H1 (cell line): ENCODE results near the gene SMIM24. TPM values are rescaled to one million over a fixed set of nuclear protein-coding genes. Genes with fewer than 3 reads are reported as not detected.

Experiments used
- CTCF ChIA-PET: fragments of 300-600 bp; sonication (Branson Sonifier 250); formaldehyde crosslinking; loops from one replicate; lab custom pipeline; 2021; ENCODE audit not compliant: partially characterized antibody; lab: Charles Lee
- POLR2A ChIA-PET: fragments of 300-600 bp; sonication (Branson Sonifier 250); formaldehyde crosslinking; loops from one replicate; lab custom pipeline; 2021; ENCODE audit warnings: inconsistent platforms; ENCODE audit not compliant: partially characterized antibody; lab: Charles Lee
- DNase-seq, 2 experiments: peaks; one replicate each; pipeline versions ENCODE4 v3.0.0 to v3.0.0-alpha.2; 2010 to 2022; ENCODE audit warnings: low spot score in 2 of 2, low read depth in 1 of 2, mixed read lengths in 1 of 2
- FAIRE-seq: peaks from 2 replicates; lab custom pipeline; 2011; peaks lifted over from hg19 to GRCh38; lab: Jason Lieb, UNC
- H2AFZ ChIP-seq: 2 replicates; pipeline ENCODE4 v1.8.1; 2012; ENCODE audit warnings: low read length, inconsistent platforms
- H2AK5ac ChIP-seq: 2 replicates; pipeline ENCODE4 v1.6.1; 2013; ENCODE audit warnings: low read depth, low read length
- H2BK120ac ChIP-seq: replicated peaks from 2 replicates; pipeline ENCODE3; 2013; ENCODE audit warnings: low read depth, low read length, inconsistent platforms
- H2BK12ac ChIP-seq: 2 replicates; pipeline ENCODE4 v1.6.1; 2013; ENCODE audit warnings: low read depth, low read length
- H2BK15ac ChIP-seq: 2 replicates; pipeline ENCODE4 v1.6.1; 2013; ENCODE audit warnings: low read length
- H2BK20ac ChIP-seq: 2 replicates; pipeline ENCODE4 v1.6.1; 2013; ENCODE audit warnings: low read length
- H2BK5ac ChIP-seq: 2 replicates; pipeline ENCODE4 v1.6.1; 2013; ENCODE audit warnings: low read depth, low read length
- H3K14ac ChIP-seq: 2 replicates; pipeline ENCODE4 v1.6.1; 2013; ENCODE audit warnings: inconsistent platforms; ENCODE audit not compliant: insufficient read length
- H3K18ac ChIP-seq: 2 replicates; pipeline ENCODE4 v1.6.1; 2013; ENCODE audit warnings: low read length; ENCODE audit errors: extremely low read depth
- H3K23ac ChIP-seq: 2 replicates; pipeline ENCODE4 v1.6.1; 2013; ENCODE audit warnings: inconsistent platforms; ENCODE audit not compliant: insufficient read length
- H3K23me2 ChIP-seq: 2 replicates; pipeline ENCODE4 v1.6.1; 2013; ENCODE audit warnings: low read depth, low read length
- H3K27ac ChIP-seq: 2 replicates; pipeline ENCODE4 v1.6.1; 2011; ENCODE audit warnings: low read depth, low read length, inconsistent platforms
- H3K27me3 ChIP-seq, 4 experiments: replicated peaks in 1 of 4; 1 replicate in 1 of 4; 2 replicates in 3 of 4; pipeline versions ENCODE4 v1.6.1 to v1.8.1; 2011 to 2013; ENCODE audit warnings: low read length in 3 of 4, mild to moderate bottlenecking in 3 of 4, inconsistent platforms in 2 of 4, mixed read lengths in 2 of 4, moderate library complexity in 1 of 4; ENCODE audit not compliant: control insufficient read depth in 3 of 4, insufficient read depth in 3 of 4; ENCODE audit errors: extremely low read depth in 1 of 4
- H3K36me3 ChIP-seq, 4 experiments: 2 replicates each; pipeline versions ENCODE4 v1.6.1 to v1.8.1; 2011 to 2013; ENCODE audit warnings: mild to moderate bottlenecking in 4 of 4, low read length in 3 of 4, moderate library complexity in 2 of 4, control low read depth in 1 of 4, inconsistent platforms in 1 of 4; ENCODE audit not compliant: insufficient read depth in 4 of 4, control insufficient read depth in 2 of 4
- H3K4ac ChIP-seq: replicated peaks from 2 replicates; pipeline ENCODE3; 2013; ENCODE audit warnings: low read length, low read depth, mixed read lengths, inconsistent platforms; ENCODE audit not compliant: insufficient read length
- H3K4me1 ChIP-seq, 4 experiments: replicated peaks in 1 of 4; 1 replicate in 1 of 4; 2 replicates in 3 of 4; pipeline versions ENCODE4 v1.6.1 to v1.8.1; 2011 to 2013; ENCODE audit warnings: low read length in 3 of 4, inconsistent platforms in 2 of 4, mixed read lengths in 1 of 4; ENCODE audit not compliant: insufficient read depth in 4 of 4, control insufficient read depth in 3 of 4
- H3K4me2 ChIP-seq, 2 experiments: 2 replicates each; pipeline versions ENCODE4 v1.6.1 to v1.8.1; 2011 to 2013; ENCODE audit warnings: low read depth in 2 of 2, low read length in 2 of 2, control low read depth in 1 of 2, inconsistent platforms in 1 of 2, mild to moderate bottlenecking in 1 of 2; ENCODE audit not compliant: insufficient read depth in 1 of 2
- H3K4me3 ChIP-seq, 4 experiments: fragments of 200-600, 300-600 bp in 1 of 4; sonication (generic), shearing (Covaris generic), sonication (Bioruptor Twin) in 1 of 4; 2 replicates each; pipeline versions ENCODE4 v1.5.1 to v1.8.1; 2011 to 2016; ENCODE audit warnings: low read length in 4 of 4, low read depth in 3 of 4, control low read depth in 2 of 4, inconsistent platforms in 2 of 4, mild to moderate bottlenecking in 2 of 4, mixed read lengths in 1 of 4, moderate library complexity in 1 of 4; ENCODE audit not compliant: insufficient read depth in 2 of 4; ENCODE audit errors: extremely low read depth in 1 of 4
- H3K56ac ChIP-seq: replicated peaks from 2 replicates; pipeline ENCODE3; 2013; ENCODE audit warnings: low read depth, mild to moderate bottlenecking, mixed read lengths, low read length, inconsistent platforms; ENCODE audit not compliant: insufficient read length
- H3K79me1 ChIP-seq: 2 replicates; pipeline ENCODE4 v1.6.1; 2013; ENCODE audit warnings: low read depth, low read length, control low read depth
- H3K79me2 ChIP-seq, 2 experiments: 2 replicates each; pipeline versions ENCODE4 v1.6.1 to v1.8.1; 2012 to 2013; ENCODE audit warnings: low read length in 2 of 2, mild to moderate bottlenecking in 2 of 2, inconsistent platforms in 1 of 2; ENCODE audit not compliant: insufficient read depth in 2 of 2, control insufficient read depth in 1 of 2
- H3K9ac ChIP-seq, 4 experiments: replicated peaks in 1 of 4; 1 replicate in 1 of 4; 2 replicates in 3 of 4; pipeline versions ENCODE4 v1.6.1 to v1.8.1; 2011 to 2013; ENCODE audit warnings: low read depth in 3 of 4, low read length in 3 of 4, control low read depth in 2 of 4, mild to moderate bottlenecking in 2 of 4, moderate library complexity in 2 of 4, inconsistent platforms in 1 of 4; ENCODE audit errors: extremely low read depth in 1 of 4
- H3K9me3 ChIP-seq, 2 experiments: 2 replicates each; pipeline versions ENCODE4 v1.6.1 to v1.8.1; 2012 to 2013; ENCODE audit warnings: mild to moderate bottlenecking in 2 of 2, moderate library complexity in 2 of 2, control low read depth in 1 of 2, inconsistent platforms in 1 of 2, low read depth in 1 of 2, low read length in 1 of 2, mixed read lengths in 1 of 2; ENCODE audit not compliant: insufficient read depth in 2 of 2
- H4K20me1 ChIP-seq, 2 experiments: replicated peaks in 1 of 2; 2 replicates each; pipeline versions ENCODE3 to v1.8.1; 2011 to 2013; ENCODE audit warnings: inconsistent platforms in 2 of 2, low read length in 2 of 2, mild to moderate bottlenecking in 1 of 2; ENCODE audit not compliant: insufficient read depth in 2 of 2, control insufficient read depth in 1 of 2
- H4K5ac ChIP-seq: 2 replicates; pipeline ENCODE4 v1.6.1; 2013; ENCODE audit warnings: low read length, low read depth, mixed read lengths, inconsistent platforms; ENCODE audit not compliant: insufficient read length
- H4K8ac ChIP-seq: 2 replicates; pipeline ENCODE4 v1.8.0; 2013; ENCODE audit warnings: mild to moderate bottlenecking, moderate library complexity, low read length, inconsistent platforms; ENCODE audit not compliant: insufficient read depth; ENCODE audit errors: extremely low read depth
- H4K91ac ChIP-seq: replicated peaks from 2 replicates; pipeline ENCODE3; 2013; ENCODE audit warnings: low read length, mixed read lengths, inconsistent platforms; ENCODE audit not compliant: insufficient read length
- CHD2 ChIP-seq: IDR thresholded peaks from 2 replicates; pipeline ENCODE4 v1.6.1; 2012; ENCODE audit warnings: low read length, improper control_type of control experiment
- KDM1A ChIP-seq: fragments of 200-600, 300-600 bp; sonication (generic); IDR thresholded peaks from 2 replicates; pipeline ENCODE4 v1.7.1; 2016; ENCODE audit warnings: mild to moderate bottlenecking, low read length, borderline replicate concordance
- WGBS, 2 experiments: shearing (Covaris generic) in 1 of 2; methylation state at CpG; one replicate each; pipeline versions ENCODE4 v1.1.6 to v1.1.7; 2013 to 2015; ENCODE audit warnings: low lambda C conversion rate in 2 of 2, mixed read lengths in 2 of 2, inconsistent platforms in 1 of 2, low coverage in 1 of 2, missing lambda C conversion rate in 1 of 2; ENCODE audit not compliant: insufficient replicate concordance in 2 of 2, insufficient coverage in 1 of 2, insufficient read length in 1 of 2; ENCODE audit errors: extremely low coverage in 1 of 2, missing lambda C conversion rate in 1 of 2; 5-methylcytosine and 5-hydroxymethylcytosine counted together
- polyA plus RNA-seq, 7 experiments: library from polyadenylated mRNA; depleted of rRNA in 3 of 7; stranded (reverse) in 5 of 7; unstranded in 2 of 7; fragments of >200 nt in 5 of 7; fragments of 200-250 nt in 2 of 7; gene quantifications; 1 replicate in 5 of 7; 2 replicates in 1 of 7; 4 replicates in 1 of 7; pipeline versions ENCODE4 v1.2.1 to v1.2.3, GENCODE V29; 2011 to 2013; ENCODE audit warnings: missing spikeins in 2 of 7, mixed read lengths in 2 of 7
- total RNA-seq: library from RNA; stranded (reverse); fragmentation: NEBNext Ultra II Directional; extraction: Animal tissue kit (Norgen Biotek cat#: 25700); gene quantifications from 2 replicates; pipeline ENCODE4 v1.2.1, GENCODE V29; 2021

Gene SMIM24
- total and polyA plus RNA-seq, 2 of the 8 experiments (the other 6 are each of a cell fraction or from before 2014, with no cell fraction given), result 3.8 to 4.5 TPM

DNA sequence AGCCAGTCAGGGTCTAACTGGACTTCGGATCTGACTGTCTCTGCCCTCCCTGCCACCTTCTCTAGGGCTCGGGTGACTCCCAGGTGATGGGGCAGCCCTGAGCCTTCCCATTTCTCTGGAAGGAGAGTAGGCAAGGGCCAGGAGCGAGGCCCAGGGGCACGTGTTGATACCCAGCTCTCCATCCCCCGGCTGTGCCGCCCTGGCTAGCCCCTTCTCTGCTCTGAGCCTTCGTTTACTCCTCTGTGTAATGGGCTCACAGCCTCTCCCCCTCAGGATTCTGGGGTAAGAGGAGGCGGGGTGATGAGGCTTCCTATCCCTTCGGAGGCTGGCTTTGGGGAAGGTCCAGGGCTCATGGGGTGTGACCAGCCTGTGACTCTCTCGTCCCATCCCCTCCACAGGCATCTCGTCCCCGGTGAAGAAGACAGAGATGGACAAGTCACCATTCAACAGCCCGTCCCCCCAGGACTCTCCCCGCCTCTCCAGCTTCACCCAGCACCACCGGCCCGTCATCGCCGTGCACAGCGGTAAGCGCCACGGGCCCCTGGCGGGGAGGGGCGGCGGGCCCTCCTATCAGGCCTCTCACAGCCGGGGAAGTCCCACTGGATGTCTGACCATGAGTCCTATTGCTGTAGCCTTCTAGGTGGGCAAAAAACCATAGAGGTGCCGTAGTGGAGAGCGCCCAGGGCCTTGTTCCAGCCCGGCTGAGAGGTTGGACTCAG is 31.6 kb downstream of the SMIM24 start:
- DNase-seq (no peak), FAIRE-seq (no peak)
- H2AFZ ChIP-seq, result no peak overlapping the region
- H3K27ac ChIP-seq, result no peak overlapping the region
- peaks cover 0 to 5% of the 10 kb centered on the region in 2 experiments for H4K20me1 ChIP-seq
- no peak overlapping the region for H2BK20ac ChIP-seq
- no peak overlapping the region for H3K14ac ChIP-seq
- no peaks in the 10 kb centered on the region for H3K79me2 ChIP-seq
- no peak overlapping the region for H4K8ac ChIP-seq
- H2BK15ac ChIP-seq, result no peak overlapping the region
- H3K56ac ChIP-seq, result no peak overlapping the region
- H3K23ac ChIP-seq, result no peak overlapping the region
- TF ChIP-seq CHD2 (no peak), KDM1A (0 out of 2 replicates have a peak, but pooled peaks have one; percentile 63)
- TF ChIP-seq, all 59 proteins: peak for 1
- no peaks in the 10 kb centered on the region for H3K27me3 ChIP-seq
- no peak overlapping the region for H3K4me2 ChIP-seq
- POLR2A ChIA-PET, result interaction anchor here (0.6 kb wide), 1 partner anchor 34 kb away, joined by 5 read pairs; no protein-coding TSS in a partner anchor
- no peak overlapping the region for H4K5ac ChIP-seq
- peaks cover 2 to 11% (median 7%) of the 10 kb centered on the region in 4 experiments for H3K4me1 ChIP-seq
- no peak overlapping the region for H3K4me3 ChIP-seq
- no peak overlapping the region for H3K9ac ChIP-seq
- 88% methylated on average over 27 of the region's 28 CpGs; no CpG with 5 or more reads in 1 of the 2 experiments for WGBS, 2 experiments
- no peak overlapping the region for H2BK120ac ChIP-seq
- H3K36me3 ChIP-seq, result no peaks in the 10 kb centered on the region
- no peaks in the 10 kb centered on the region for H3K79me1 ChIP-seq
- H4K91ac ChIP-seq, result no peak overlapping the region
- H3K23me2 ChIP-seq, result peaks cover 2% of the 10 kb centered on the region; the same call in 1 of the 2 replicates
- CTCF ChIA-PET, result interaction anchor here (0.6 to 5.9 kb wide), 3 partner anchors 18 to 151 kb away, joined by 4 to 66 read pairs (median 24); no protein-coding TSS in a partner anchor
- H3K4ac ChIP-seq, result no peak overlapping the region
- H2BK5ac ChIP-seq, result no peak overlapping the region
- H3K18ac ChIP-seq, result no peak overlapping the region
- no peaks in the 10 kb centered on the region for H3K9me3 ChIP-seq
- H2BK12ac ChIP-seq, result no peak overlapping the region
- no peak overlapping the region for H2AK5ac ChIP-seq
